Gastroesophageal sphincter (tissue), 3 donors: ENCODE results near the gene C3orf20.

Experiments used
- CTCF ChIP-seq, 4 experiments: fragments of 200-600 bp in 2 of 4; fragments of 450-650 bp in 2 of 4; sonication (generic) in 1 of 4; IDR thresholded peaks; one replicate each; pipeline ENCODE4 v1.5.1; 2017 to 2019; ENCODE audit warnings: antibody characterized with exemption in 4 of 4, mild to moderate bottlenecking in 2 of 4, moderate library complexity in 2 of 4
- POLR2A ChIP-seq, 2 donors: fragments of 450-650 bp; IDR thresholded peaks; one replicate each; pipeline ENCODE4 v1.6.1; 2017; ENCODE audit warnings: antibody characterized with exemption in 2 of 2, mild to moderate bottlenecking in 2 of 2, moderate library complexity in 1 of 2

- TF ChIP-seq POLR2A (IDR thresholded peaks at IDR 0.05) (no peak), CTCF (IDR thresholded peaks at IDR 0.05) (no peak)
These were observed 112.7 kb downstream of the C3orf20 start for GRCh38 chr3:14787630-14788029.
